PC-9 (cell line): Measurements from ENCODE around the gene UNCX. TPM values are rescaled to one million over a fixed set of nuclear protein-coding genes. Genes with fewer than 3 reads are reported as not detected.

Experiments used
- BruUV-seq: library from RNA; stranded (reverse); fragments of 400-500 nt; replicated peaks from 2 replicates; lab custom pipeline; 2021; lab: Mats Ljungman, UMichigan
- CTCF ChIA-PET: fragments of 300-600 bp; sonication (Branson Sonifier 250); formaldehyde crosslinking; loops from one replicate; lab custom pipeline; 2022; ENCODE audit warnings: antibody characterized with exemption; lab: Charles Lee
- POLR2A ChIA-PET: fragments of 300-600 bp; sonication (Branson Sonifier 250); formaldehyde crosslinking; loops from one replicate; lab custom pipeline; 2022; ENCODE audit warnings: antibody characterized with exemption; ENCODE audit not compliant: unreplicated experiment; lab: Charles Lee
- DNase-seq, 2 experiments: peaks; one replicate each; pipeline versions ENCODE4 v3.0.0 to v3.0.0-alpha.2; 2015 to 2022; ENCODE audit warnings: mixed read lengths in 1 of 2
- H2AFZ ChIP-seq: fragments of 200-600 bp; sonication (generic); 2 replicates; pipeline ENCODE4 v1.8.1; 2017; ENCODE audit warnings: antibody characterized with exemption
- H3F3A ChIP-seq: fragments of 200-600 bp; sonication (generic); 2 replicates; pipeline ENCODE4 v1.8.1; 2017; ENCODE audit warnings: antibody characterized with exemption, mild to moderate bottlenecking, low read depth; ENCODE audit not compliant: insufficient read depth
- H3K27ac ChIP-seq: fragments of 200-600 bp; sonication (generic); 2 replicates; pipeline ENCODE4 v1.6.1; 2016; ENCODE audit warnings: mixed run types
- H3K27me3 ChIP-seq: fragments of 200-600 bp; sonication (generic); 2 replicates; pipeline ENCODE4 v1.6.1; 2016; ENCODE audit warnings: low read depth, mixed run types; ENCODE audit not compliant: insufficient read depth
- H3K36me3 ChIP-seq: fragments of 200-600 bp; sonication (generic); 2 replicates; pipeline ENCODE4 v1.6.1; 2016; ENCODE audit warnings: low read depth, mixed run types
- H3K4me1 ChIP-seq: fragments of 200-600 bp; sonication (generic); replicated peaks from 2 replicates; pipeline ENCODE4 v1.6.1; 2016; ENCODE audit warnings: mixed run types; ENCODE audit not compliant: insufficient read depth
- H3K4me2 ChIP-seq: fragments of 200-600 bp; sonication (generic); 2 replicates; pipeline ENCODE4 v1.6.1; 2017; ENCODE audit warnings: mixed run types
- H3K4me3 ChIP-seq: fragments of 200-600 bp; sonication (generic); 2 replicates; pipeline ENCODE4 v1.6.1; 2016; ENCODE audit warnings: mixed run types
- H3K79me2 ChIP-seq: fragments of 200-600 bp; sonication (generic); 2 replicates; pipeline ENCODE4 v1.6.1; 2017; ENCODE audit warnings: low read depth, mixed run types
- H3K9me2 ChIP-seq: fragments of 200-600 bp; sonication (generic); 2 replicates; pipeline ENCODE4 v1.8.1; 2017; ENCODE audit warnings: mild to moderate bottlenecking; ENCODE audit not compliant: insufficient read depth
- H3K9me3 ChIP-seq: fragments of 200-600 bp; sonication (generic); 2 replicates; pipeline ENCODE4 v1.8.1; 2016; ENCODE audit warnings: low read depth; ENCODE audit not compliant: insufficient read depth
- H4K20me1 ChIP-seq: fragments of 200-600 bp; sonication (generic); 2 replicates; pipeline ENCODE4 v1.8.1; 2017; ENCODE audit not compliant: insufficient read depth
- EZH2 ChIP-seq: fragments of 200-600 bp; sonication (generic); IDR thresholded peaks from 2 replicates; pipeline ENCODE4 v1.8.0; 2017; ENCODE audit warnings: antibody characterized with exemption, low read depth
- intact Hi-C: fragments of 100-400 bp; cut with micrococcal nuclease; formaldehyde crosslinking; loops from one replicate; pipeline ENCODE4 v1.10.0; 2022; ENCODE audit not compliant: unreplicated experiment
- total RNA-seq: library from RNA; stranded (reverse); gene quantifications from 2 replicates; pipeline ENCODE4 v1.2.3, GENCODE V29; 2021
- TF ChIP-seq, protein P1 (sequence below): fragments of 200-600 bp; sonication (generic); conservative IDR thresholded peaks from 2 replicates; pipeline ENCODE4 v1.6.1; 2017; ENCODE audit warnings: mixed run types, antibody characterized with exemption, mild to moderate bottlenecking, moderate library complexity

UNCX gene
- total RNA-seq, 1 experiment from 2014 or later = not detected

- intact Hi-C loops = no loop called here
- no peaks in the 10 kb centered on the region for H3K79me2 ChIP-seq
- H3K9me3 ChIP-seq = no peaks in the 10 kb centered on the region
- no peaks in the 10 kb centered on the region for H3K9me2 ChIP-seq
- no peak overlapping the region for H3K4me3 ChIP-seq
- no peak overlapping the region for H3K27ac ChIP-seq
- no peak overlapping the region for H2AFZ ChIP-seq
- no peaks in the 10 kb centered on the region for H3F3A ChIP-seq
- no peaks in the 10 kb centered on the region for H4K20me1 ChIP-seq
- no peak for TF ChIP-seq EZH2
- TF ChIP-seq, protein P1, sequence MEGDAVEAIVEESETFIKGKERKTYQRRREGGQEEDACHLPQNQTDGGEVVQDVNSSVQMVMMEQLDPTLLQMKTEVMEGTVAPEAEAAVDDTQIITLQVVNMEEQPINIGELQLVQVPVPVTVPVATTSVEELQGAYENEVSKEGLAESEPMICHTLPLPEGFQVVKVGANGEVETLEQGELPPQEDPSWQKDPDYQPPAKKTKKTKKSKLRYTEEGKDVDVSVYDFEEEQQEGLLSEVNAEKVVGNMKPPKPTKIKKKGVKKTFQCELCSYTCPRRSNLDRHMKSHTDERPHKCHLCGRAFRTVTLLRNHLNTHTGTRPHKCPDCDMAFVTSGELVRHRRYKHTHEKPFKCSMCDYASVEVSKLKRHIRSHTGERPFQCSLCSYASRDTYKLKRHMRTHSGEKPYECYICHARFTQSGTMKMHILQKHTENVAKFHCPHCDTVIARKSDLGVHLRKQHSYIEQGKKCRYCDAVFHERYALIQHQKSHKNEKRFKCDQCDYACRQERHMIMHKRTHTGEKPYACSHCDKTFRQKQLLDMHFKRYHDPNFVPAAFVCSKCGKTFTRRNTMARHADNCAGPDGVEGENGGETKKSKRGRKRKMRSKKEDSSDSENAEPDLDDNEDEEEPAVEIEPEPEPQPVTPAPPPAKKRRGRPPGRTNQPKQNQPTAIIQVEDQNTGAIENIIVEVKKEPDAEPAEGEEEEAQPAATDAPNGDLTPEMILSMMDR = no peak
- ChIA-PET CTCF (interaction anchor here (0.5 kb wide), 1 partner anchor 18 kb away, joined by 12 read pairs; no protein-coding TSS in a partner anchor), POLR2A (interaction anchor here (0.7 kb wide), 1 partner anchor 59 kb away, joined by 5 read pairs; no protein-coding TSS in a partner anchor)
- no TSS peak for BruUV-seq
- H3K4me2 ChIP-seq = no peak overlapping the region
- peaks cover 86% of the 10 kb centered on the region for H3K27me3 ChIP-seq
- H3K4me1 ChIP-seq = no peaks in the 10 kb centered on the region
- no peaks in the 10 kb centered on the region for H3K36me3 ChIP-seq
- no peak for DNase-seq
These were observed 6.5 kb downstream of the UNCX start for GRCh38 chr7:1238931-1239802.

GRCh38 chr7:1239803-1240516, 7.3 kb downstream of the UNCX start:
- TF ChIP-seq, protein P1 = no peak
- no peak for TF ChIP-seq EZH2
- ChIA-PET CTCF (interaction anchor here (0.6 kb wide), 1 partner anchor 31 kb away, joined by 3 read pairs; no protein-coding TSS in a partner anchor), POLR2A (no interaction called here)
- Histone ChIP-seq H3K27ac (no peak overlapping the region), H3K79me2 (no peaks in the 10 kb centered on the region), H3K4me2 (no peak overlapping the region), H3K4me1 (no peaks in the 10 kb centered on the region), H3K9me2 (no peaks in the 10 kb centered on the region), H3F3A (no peaks in the 10 kb centered on the region), H3K36me3 (no peaks in the 10 kb centered on the region), H4K20me1 (0 out of 2 replicates have a peak, but pooled peaks cover 1% of the 10 kb centered on the region), H3K4me3 (no peak overlapping the region), H2AFZ (no peak overlapping the region), H3K27me3 (peaks cover 86% of the 10 kb centered on the region), H3K9me3 (no peaks in the 10 kb centered on the region)
- no peak for DNase-seq
- intact Hi-C loops = no loop called here
- BruUV-seq = no TSS peak

DNA sequence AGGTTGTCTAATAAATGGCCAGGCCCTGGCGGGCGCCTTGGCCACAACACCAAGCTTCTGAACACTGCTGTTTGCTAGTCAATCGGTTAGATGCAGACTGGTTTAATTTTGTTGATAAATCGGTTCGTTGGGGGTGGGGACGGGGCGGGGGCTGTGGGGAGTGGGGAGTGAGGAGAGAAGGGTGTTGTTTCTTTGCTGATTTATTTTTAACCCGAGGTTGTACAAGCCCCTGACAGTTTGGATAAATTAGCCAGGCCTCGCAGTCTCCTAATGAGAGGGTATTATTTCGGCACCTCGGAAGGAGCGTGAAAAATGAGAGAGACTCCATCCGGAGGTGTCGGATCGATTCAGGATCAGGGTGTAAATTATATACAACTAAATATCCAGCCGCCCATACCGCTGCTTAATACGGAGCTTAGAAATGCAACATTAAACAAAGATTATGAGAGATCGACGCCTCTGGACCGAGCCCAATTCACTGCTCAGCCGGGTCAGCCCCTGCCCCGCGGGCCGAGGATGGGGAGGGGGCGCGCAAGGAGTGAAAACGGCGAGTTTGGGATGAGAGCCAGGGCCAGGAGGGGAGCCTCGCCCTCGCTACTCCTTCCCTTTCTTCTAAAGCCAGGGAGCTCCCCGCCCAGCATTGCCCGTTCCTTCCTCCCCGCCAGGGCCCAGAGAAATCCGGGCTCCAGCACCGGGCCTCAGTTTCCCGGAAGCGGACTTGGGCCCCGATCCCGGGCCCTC, 8.0 kb downstream of the UNCX start:
- no peaks in the 10 kb centered on the region for H3K9me2 ChIP-seq
- TF ChIP-seq EZH2 = no peak
- TF ChIP-seq, protein P1 = no peak
- peaks cover 83% of the 10 kb centered on the region for H3K27me3 ChIP-seq
- H3K27ac ChIP-seq = no peak overlapping the region
- DNase-seq = no peak
- POLR2A ChIA-PET = no interaction called here
- no TSS peak for BruUV-seq
- H3K9me3 ChIP-seq = no peaks in the 10 kb centered on the region
- H2AFZ ChIP-seq = no peak overlapping the region
- no peaks in the 10 kb centered on the region for H3K36me3 ChIP-seq
- 0 out of 2 replicates have a peak, but pooled peaks cover 5% of the 10 kb centered on the region for H3K4me1 ChIP-seq
- 0 out of 2 replicates have a peak, but pooled peaks cover 9% of the 10 kb centered on the region for H4K20me1 ChIP-seq
- H3K79me2 ChIP-seq = no peaks in the 10 kb centered on the region
- H3K4me2 ChIP-seq = no peak overlapping the region
- CTCF ChIA-PET = interaction anchor here (0.6 kb wide), 1 partner anchor 32 kb away, joined by 3 read pairs; no protein-coding TSS in a partner anchor
- intact Hi-C loops = no loop called here
- peaks cover under 1% of the 10 kb centered on the region; the same call in 1 of the 2 replicates for H3F3A ChIP-seq
- no peak overlapping the region for H3K4me3 ChIP-seq
